DMS 273 treated with DMSO at 0.1 percent for 48 hours (cell line): ENCODE data around the gene EPHB6.

Experiments used
- DNase-seq: peaks from one replicate; lab custom pipeline; 2025; lab: John Stamatoyannopoulos, UW

The EPHB6 gene

GRCh38 chr7:142876991-142877910 lies 22.4 kb downstream of the EPHB6 start:
- no peak for DNase-seq

DNA sequence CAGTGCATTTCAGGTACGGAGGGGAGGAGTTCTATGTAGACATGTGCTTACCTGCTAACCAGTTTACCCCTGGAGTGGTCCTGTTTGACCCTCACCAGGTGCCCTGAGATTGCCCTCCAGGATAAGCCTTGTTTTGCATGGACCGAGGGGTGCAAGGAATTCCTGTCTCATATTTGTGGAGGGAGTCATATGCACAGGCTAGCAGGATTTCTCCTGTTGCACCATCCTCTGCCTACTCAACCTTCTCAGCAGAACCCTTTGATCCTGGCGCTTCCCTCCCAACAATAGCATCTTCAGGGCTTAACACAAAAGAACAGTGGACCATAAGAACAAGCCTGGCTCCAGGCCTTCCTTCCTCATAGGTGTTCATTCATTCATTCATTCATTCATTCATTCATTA lies 23.4 kb downstream of the EPHB6 start:
- no peak for DNase-seq

DNA sequence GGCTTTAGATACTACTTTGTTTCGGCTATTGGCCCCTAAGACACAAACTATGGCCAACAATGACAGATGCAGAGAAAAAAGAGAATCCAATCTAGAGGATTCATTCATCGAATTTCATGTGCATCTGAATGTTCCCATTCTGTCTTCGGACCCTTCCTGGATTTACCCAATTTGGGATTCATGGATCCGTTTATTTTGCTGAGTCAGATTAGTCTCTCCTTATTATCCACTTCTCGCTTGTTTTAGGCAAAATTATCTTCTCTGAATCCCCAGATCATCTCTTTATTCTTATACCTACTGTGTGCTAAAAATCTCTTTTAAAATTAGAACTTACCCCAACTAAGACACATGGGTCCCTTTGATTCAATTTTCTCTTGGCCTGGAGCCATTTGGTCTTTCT lies 24.2 kb downstream of the EPHB6 start:
- no peak for DNase-seq

GRCh38 chr7:142880876-142881505 lies 26.1 kb downstream of the EPHB6 start:
- DNase-seq: no peak

GRCh38 chr7:142881586-142882337 lies 26.9 kb downstream of the EPHB6 start:
- no peak for DNase-seq

- DNase-seq: no peak
Observed at GRCh38 chr7:142882338-142882678, 27.4 kb downstream of the EPHB6 start.

GRCh38 chr7:142883145-142883544 lies 28.3 kb downstream of the EPHB6 start:
- no peak for DNase-seq

GRCh38 chr7:142883571-142884285 lies 28.9 kb downstream of the EPHB6 start:
- DNase-seq: no peak

- DNase-seq: no peak
Observed at GRCh38 chr7:142884286-142884640, 29.4 kb downstream of the EPHB6 start.

DNA sequence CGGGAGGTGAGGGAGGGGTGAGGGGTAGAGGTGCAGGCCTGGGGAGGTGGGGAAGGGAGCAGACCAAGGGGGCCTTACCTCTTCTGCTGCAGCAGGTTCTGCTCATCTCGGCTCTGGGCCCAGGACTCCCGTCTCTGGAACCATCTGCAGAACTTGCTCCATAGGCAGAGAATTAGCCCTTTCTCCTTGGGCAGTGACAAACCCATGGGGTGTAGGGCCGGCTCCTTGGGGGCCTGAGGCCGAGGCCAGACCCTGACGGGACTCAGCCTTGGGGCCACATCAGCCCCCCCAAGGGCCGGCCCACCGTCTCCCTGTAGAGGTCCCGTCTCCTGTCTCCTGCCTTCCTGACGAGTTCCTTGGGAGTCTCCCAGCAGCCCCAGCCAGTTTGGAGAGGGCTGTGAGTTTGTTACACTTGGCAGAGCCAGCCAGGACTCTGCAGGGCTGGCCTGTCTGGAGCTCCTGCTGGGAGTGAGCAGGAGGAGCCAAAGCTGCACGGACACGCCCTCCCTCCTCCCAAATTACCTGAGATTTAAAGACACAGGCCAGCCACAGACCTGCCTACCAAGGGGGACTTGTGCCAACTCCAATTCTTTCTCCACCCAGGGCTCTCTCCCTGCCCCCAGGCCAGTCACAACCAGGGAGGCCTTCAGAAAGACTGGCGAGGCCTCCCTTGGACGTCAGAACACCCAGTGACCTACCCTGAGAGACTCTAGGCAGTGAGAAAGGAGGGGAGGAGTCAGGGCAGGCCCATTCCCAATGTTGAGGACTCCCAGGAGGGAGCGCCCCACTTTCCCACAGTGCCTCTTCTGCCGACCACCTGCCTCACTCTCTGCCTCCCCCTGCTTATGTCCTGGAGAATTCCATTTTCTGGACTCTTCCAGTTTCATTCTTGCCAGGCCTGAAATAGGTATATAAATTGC lies 30.7 kb downstream of the EPHB6 start, which contains the start of gene TRPV6:
Gene TRPV6 (minus strand): TSS at position 435 of the 920 bp plus-strand sequence.
- DNase-seq: no peak

- DNase-seq: no peak
Observed at GRCh38 chr7:142886866-142887265, 32.0 kb downstream of the EPHB6 start.

DNA sequence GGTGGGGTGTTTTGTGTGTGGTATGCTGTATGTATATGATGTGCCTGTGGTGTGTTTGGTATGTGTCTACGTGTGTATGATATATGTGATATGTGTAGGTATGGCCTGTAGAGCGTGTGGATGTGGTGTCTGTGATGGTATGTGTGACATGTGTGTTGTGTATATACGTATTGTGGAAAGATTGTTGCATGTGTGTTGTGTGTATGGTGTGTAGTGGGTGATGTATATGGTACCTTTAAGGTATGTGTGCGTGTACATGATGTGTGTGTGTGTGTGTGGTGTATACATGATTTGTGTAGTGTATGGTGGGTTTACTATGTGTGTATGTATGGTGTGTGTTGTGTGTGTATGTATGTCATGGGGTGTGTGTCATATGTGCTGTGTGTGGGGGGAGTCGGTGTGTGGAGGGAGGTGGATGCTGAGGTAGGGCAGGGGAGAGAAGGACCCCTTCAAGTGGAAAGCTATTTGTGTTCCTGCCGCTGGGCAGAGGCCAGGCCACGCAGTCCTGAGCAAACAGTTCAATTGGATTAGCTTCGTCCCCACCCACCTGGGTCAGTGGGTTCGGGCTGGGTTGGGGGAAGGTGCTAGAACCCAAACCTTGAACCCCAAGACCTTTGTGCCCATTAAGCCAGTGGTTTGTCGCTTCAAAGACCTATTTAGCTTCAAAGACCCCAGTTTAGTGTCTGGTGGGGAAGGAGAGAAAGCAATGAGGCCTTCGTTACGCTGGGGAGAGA lies 32.6 kb downstream of the EPHB6 start:
- no peak for DNase-seq

DNA sequence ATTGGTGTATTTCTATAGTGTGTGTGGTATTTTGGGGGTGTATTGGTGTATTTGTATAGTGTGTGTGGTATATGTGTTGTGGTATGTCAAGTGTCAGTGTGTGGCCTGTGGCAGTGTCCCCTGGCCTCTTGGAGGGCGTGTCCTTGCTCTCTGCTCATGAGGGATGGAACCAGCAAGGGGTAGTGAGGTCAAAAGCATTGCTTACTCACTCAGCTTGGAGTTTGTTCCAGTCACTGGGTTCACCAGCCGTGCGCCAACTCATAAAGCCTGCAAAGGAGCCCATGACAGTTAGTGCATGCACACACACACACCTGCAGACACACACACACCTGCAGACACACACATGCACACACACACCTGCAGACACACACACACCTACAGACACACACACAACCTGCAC lies 34.9 kb downstream of the EPHB6 start:
- DNase-seq: no peak

- no peak for DNase-seq
Observed at GRCh38 chr7:142890874-142891485, 36.1 kb downstream of the EPHB6 start.

DNA sequence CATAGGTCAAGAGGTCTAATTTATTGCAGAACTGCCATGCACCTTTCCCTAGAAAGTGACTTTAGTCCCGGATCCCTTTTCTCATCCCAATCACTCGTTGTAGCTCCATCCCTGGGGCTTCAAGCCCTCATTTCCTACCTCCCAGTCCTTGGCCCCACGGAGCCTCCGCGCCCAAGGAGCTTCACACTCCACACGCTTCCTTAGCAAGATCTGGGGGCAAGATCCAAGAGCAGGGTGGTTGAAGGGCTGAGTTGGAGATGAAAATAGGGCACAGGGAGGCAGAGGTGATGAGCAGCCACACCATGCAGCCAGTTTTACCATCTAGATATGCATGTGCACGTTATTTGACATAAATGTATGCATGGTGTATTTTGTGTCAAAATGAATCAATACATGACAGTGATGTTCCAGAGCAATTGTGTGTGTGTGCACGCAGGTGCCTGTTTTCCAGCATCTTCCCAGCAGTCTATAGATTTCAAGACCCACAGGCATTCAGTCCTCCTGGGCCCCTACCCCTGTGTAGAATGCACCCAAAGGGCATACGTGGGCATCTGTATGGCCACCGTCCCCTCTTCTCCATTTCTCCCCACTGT lies 36.7 kb downstream of the EPHB6 start:
- no peak for DNase-seq

DNA sequence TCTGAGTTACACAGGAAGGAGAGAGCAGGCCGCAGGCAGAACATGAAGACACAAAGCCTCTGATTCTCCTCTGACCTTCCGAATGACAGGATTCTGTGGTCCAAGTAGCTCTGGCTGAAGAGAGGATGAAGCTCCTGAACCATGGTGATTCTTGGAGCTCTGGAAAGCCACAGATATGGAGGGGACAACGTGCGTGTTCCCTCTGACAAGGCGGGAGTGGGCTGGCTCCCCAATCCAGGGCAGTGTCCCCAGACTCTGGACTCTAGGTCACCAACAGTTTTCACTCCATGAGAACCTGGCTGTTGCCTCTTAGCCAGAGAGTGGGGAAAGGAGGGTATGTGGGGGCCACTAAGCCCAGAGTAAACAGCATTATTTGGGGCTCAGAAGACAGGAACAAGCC lies 38.1 kb downstream of the EPHB6 start:
- DNase-seq: no peak

DNA sequence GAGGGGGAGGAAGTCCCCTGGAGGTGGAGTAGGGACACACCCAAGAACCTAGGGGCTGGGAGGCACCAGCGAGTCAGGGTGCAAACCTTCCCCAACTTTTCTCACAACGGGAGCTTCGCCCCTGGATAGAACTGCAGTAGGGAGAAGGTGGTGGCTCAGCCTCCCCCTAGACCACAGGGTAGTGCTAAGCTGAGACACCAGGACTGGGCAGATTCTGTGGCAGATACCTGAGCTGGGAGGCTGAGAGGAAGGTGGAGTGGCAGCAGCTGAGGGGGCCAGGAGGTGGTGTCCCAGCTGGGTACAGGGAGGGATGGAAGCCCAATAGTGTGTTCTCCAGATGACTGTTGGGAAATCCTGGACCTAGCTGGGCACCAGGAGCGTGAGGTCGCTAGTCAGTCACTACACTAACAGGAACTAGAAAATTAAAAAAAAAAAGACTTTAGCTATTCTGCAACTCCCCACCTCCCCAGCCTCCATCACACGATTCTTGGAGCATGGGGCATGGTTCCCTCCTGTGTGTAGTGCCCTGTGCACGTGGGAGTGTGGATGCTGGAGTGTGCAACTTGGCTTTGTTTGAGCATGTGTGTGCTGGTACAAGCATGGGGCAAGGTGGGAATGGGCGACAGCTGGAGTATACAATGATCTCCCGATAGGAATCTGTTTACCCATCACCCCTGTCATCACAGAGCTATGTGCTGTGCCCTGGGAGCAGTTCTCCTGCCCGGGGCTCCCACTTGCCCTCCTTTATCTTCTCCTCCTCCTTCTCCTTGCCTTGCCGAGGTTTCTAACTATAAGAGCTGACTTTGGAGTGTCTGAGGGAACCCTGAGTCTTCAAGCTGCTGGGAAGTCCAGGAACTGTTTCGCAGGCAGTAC lies 39.5 kb downstream of the EPHB6 start:
- no peak for DNase-seq

DNA sequence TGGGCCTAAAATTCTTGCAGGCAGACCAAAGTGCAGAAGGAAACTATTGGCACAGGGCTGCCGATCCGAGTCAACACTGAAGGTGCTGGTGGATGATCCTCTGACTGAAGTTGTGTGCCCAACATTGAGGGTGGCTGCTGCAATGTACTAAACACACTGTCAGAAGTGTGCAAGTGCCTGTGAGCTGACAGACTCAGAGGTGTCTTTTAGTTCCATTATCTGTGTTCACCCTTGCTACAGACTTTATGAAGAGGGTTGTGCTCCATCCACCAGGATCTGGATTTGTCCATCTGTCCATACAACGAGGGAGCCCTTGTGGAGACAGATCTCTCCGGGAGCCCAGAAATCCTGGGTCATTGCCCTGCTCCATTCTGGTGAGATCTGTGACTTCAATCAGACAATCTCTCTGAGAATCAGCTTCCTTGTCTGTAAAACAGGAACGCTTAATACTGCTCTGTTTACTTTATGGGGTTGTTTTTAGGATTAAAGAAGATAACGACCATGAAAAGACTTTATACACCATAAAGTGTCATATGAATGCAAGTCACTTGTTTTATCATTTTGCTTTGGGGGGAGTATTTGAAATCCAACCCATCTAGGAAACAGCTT lies 40.2 kb downstream of the EPHB6 start:
- DNase-seq: no peak
